ENCODE data around the gene TAF5L. TPM values are rescaled to one million over a fixed set of nuclear protein-coding genes. Genes with fewer than 3 reads are reported as not detected.

Gene TAF5L
- total RNA-seq, 3 donors from 2014 or later (not counting 1 experiment from before 2014, with no cell fraction given) = 21.6 to 37.9 (median 32.7) TPM

GRCh38 chr1:229645324-229645993 is 19.5 kb upstream of the TAF5L start:
- peaks cover 2% of the 10 kb centered on the region for H3K4me1 ChIP-seq (ENCODE audit: control insufficient read depth, insufficient read depth, low read length)
- intact Hi-C loops (cut with micrococcal nuclease) = no loop called here
- no peaks in the 10 kb centered on the region for H3K27me3 Mint-ChIP-seq (ENCODE audit: low read depth in 2 of 2)
- H3K27me3 ChIP-seq (ENCODE audit: control insufficient read depth, insufficient read depth, low read length) = no peaks in the 10 kb centered on the region
- H3K9me3 ChIP-seq (ENCODE audit: control insufficient read depth, insufficient read depth, low read length) = no peaks in the 10 kb centered on the region
- no peaks in the 10 kb centered on the region for H3K36me3 Mint-ChIP-seq
- H3K4me1 Mint-ChIP-seq = peaks cover 3 to 10% of the 10 kb centered on the region in 2 donors
- no peak for TF ChIP-seq CTCF (IDR thresholded peaks at IDR 0.05)
- H3K4me3 Mint-ChIP-seq = no peak overlapping the region
- no peaks in the 10 kb centered on the region for H3K9me3 Mint-ChIP-seq
- no peak overlapping the region for H3K4me3 ChIP-seq (ENCODE audit: low read length)
- 96% methylated on average over 15 of the region's 15 CpGs for WGBS (ENCODE audit: insufficient coverage)
- H3K27ac ChIP-seq (ENCODE audit: low read length) = no peak overlapping the region
- no peak overlapping the region for H3K27ac Mint-ChIP-seq
- DNase-seq (no peak), ATAC-seq (no peak)
- H3K36me3 ChIP-seq (ENCODE audit: control insufficient read depth, insufficient read depth, low read length) = peaks cover 46% of the 10 kb centered on the region

GRCh38 chr1:229643996-229644745 is 18.2 kb upstream of the TAF5L start:
- no peak overlapping the region for H3K27ac Mint-ChIP-seq

GRCh38 chr1:229642970-229643369 is 17.0 kb upstream of the TAF5L start:
- no peak for DNase-seq
- H3K27me3 ChIP-seq (ENCODE audit: control insufficient read depth, insufficient read depth, low read length) = no peaks in the 10 kb centered on the region
- 98% methylated on average over 4 of the region's 4 CpGs for WGBS (ENCODE audit: insufficient coverage)
- H3K4me3 ChIP-seq (ENCODE audit: low read length) = no peak overlapping the region
- no peak overlapping the region for H3K27ac ChIP-seq (ENCODE audit: low read length)
- no peaks in the 10 kb centered on the region for H3K9me3 ChIP-seq (ENCODE audit: control insufficient read depth, insufficient read depth, low read length)
- H3K4me3 Mint-ChIP-seq = no peak overlapping the region
- H3K36me3 Mint-ChIP-seq = no peaks in the 10 kb centered on the region
- H3K4me1 Mint-ChIP-seq = peaks cover 7 to 15% of the 10 kb centered on the region in 2 donors
- H3K36me3 ChIP-seq (ENCODE audit: control insufficient read depth, insufficient read depth, low read length) = peaks cover 38% of the 10 kb centered on the region
- no peaks in the 10 kb centered on the region for H3K9me3 Mint-ChIP-seq
- no peak overlapping the region for H3K27ac Mint-ChIP-seq
- TF ChIP-seq CTCF (IDR thresholded peaks at IDR 0.05) = no peak
- intact Hi-C loops (cut with micrococcal nuclease) = no loop called here
- no peaks in the 10 kb centered on the region for H3K27me3 Mint-ChIP-seq (ENCODE audit: low read depth in 2 of 2)
- peaks cover 2% of the 10 kb centered on the region for H3K4me1 ChIP-seq (ENCODE audit: control insufficient read depth, insufficient read depth, low read length)
- ATAC-seq = no peak

More at GRCh38 chr1:229643996-229644745, 18.2 kb upstream of the TAF5L start:
- TF ChIP-seq CTCF (IDR thresholded peaks at IDR 0.05) = no peak
- H3K27me3 ChIP-seq (ENCODE audit: control insufficient read depth, insufficient read depth, low read length) = no peaks in the 10 kb centered on the region
- intact Hi-C loops (cut with micrococcal nuclease) = no loop called here
- H3K4me3 Mint-ChIP-seq = no peak overlapping the region
- DNase-seq = no peak
- no peak overlapping the region for H3K4me3 ChIP-seq (ENCODE audit: low read length)
- H3K36me3 Mint-ChIP-seq = no peaks in the 10 kb centered on the region
- H3K4me1 ChIP-seq (ENCODE audit: control insufficient read depth, insufficient read depth, low read length) = peaks cover 2% of the 10 kb centered on the region
- peaks cover 43% of the 10 kb centered on the region for H3K36me3 ChIP-seq (ENCODE audit: control insufficient read depth, insufficient read depth, low read length)
- no peak overlapping the region for H3K27ac ChIP-seq (ENCODE audit: low read length)
- no peak for ATAC-seq
- no peaks in the 10 kb centered on the region for H3K27me3 Mint-ChIP-seq (ENCODE audit: low read depth in 2 of 2)
- peaks cover 7 to 15% of the 10 kb centered on the region in 2 donors for H3K4me1 Mint-ChIP-seq
- no peaks in the 10 kb centered on the region for H3K9me3 Mint-ChIP-seq
- no peaks in the 10 kb centered on the region for H3K9me3 ChIP-seq (ENCODE audit: control insufficient read depth, insufficient read depth, low read length)
- 79% methylated on average over 6 of the region's 6 CpGs for WGBS (ENCODE audit: insufficient coverage)

All from natural killer cell (primary cell).